Trophoblast cell (in vitro differentiated cells and primary cell): ENCODE measurements around the gene RASSF1.

Experiments
- DNase-seq, 2 donors: peaks; one replicate each; pipeline ENCODE4 v3.0.0-alpha.2; 2016
- H2AFZ ChIP-seq: 2 replicates; pipeline ENCODE4 v1.6.1; 2013; ENCODE audit warnings: low read length, moderate library complexity, mild to moderate bottlenecking; ENCODE audit not compliant: insufficient read depth, poor library complexity
- H2AK5ac ChIP-seq: 2 replicates; pipeline ENCODE4 v1.6.1; 2013; ENCODE audit warnings: mild to moderate bottlenecking, low read length
- H2BK120ac ChIP-seq: 2 replicates; pipeline ENCODE4 v1.6.1; 2013; ENCODE audit warnings: low read length, mild to moderate bottlenecking, moderate library complexity; ENCODE audit not compliant: insufficient read depth, poor library complexity
- H2BK12ac ChIP-seq: 2 replicates; pipeline ENCODE4 v1.6.1; 2013; ENCODE audit warnings: mild to moderate bottlenecking, low read length, moderate library complexity
- H2BK5ac ChIP-seq: 2 replicates; pipeline ENCODE4 v1.6.1; 2013; ENCODE audit warnings: low read length, low read depth, moderate library complexity, mild to moderate bottlenecking; ENCODE audit not compliant: poor library complexity
- H3K14ac ChIP-seq: 2 replicates; pipeline ENCODE4 v1.6.1; 2013; ENCODE audit warnings: mild to moderate bottlenecking, low read length
- H3K18ac ChIP-seq: 2 replicates; pipeline ENCODE4 v1.6.1; 2013; ENCODE audit warnings: mild to moderate bottlenecking, low read length
- H3K23ac ChIP-seq: 2 replicates; pipeline ENCODE4 v1.6.1; 2013; ENCODE audit warnings: low read length
- H3K27ac ChIP-seq: 2 replicates; pipeline ENCODE4 v1.5.1; 2013; ENCODE audit warnings: low read depth, mild to moderate bottlenecking, inconsistent platforms, low read length, moderate library complexity
- H3K27me3 ChIP-seq: 2 replicates; pipeline ENCODE4 v1.6.1; 2013; ENCODE audit warnings: inconsistent platforms, mild to moderate bottlenecking, low read length, moderate library complexity; ENCODE audit not compliant: insufficient read depth
- H3K36me3 ChIP-seq, 2 experiments: 1 replicate in 1 of 2; 2 replicates in 1 of 2; pipeline ENCODE4 v1.6.1; 2013; ENCODE audit warnings: low read length in 2 of 2, mild to moderate bottlenecking in 2 of 2, moderate library complexity in 1 of 2; ENCODE audit not compliant: insufficient read depth in 2 of 2, control insufficient read depth in 1 of 2
- H3K4ac ChIP-seq: 2 replicates; pipeline ENCODE4 v1.6.1; 2013; ENCODE audit warnings: low read depth, mild to moderate bottlenecking, low read length, moderate library complexity
- H3K4me1 ChIP-seq, 2 experiments: 1 replicate in 1 of 2; 2 replicates in 1 of 2; pipeline ENCODE4 v1.6.1; 2013; ENCODE audit warnings: low read length in 2 of 2, mild to moderate bottlenecking in 2 of 2, moderate library complexity in 1 of 2; ENCODE audit not compliant: insufficient read depth in 2 of 2, control insufficient read depth in 1 of 2
- H3K4me2 ChIP-seq: 2 replicates; pipeline ENCODE4 v1.6.1; 2013; ENCODE audit warnings: inconsistent platforms, mild to moderate bottlenecking, low read length, moderate library complexity
- H3K4me3 ChIP-seq: 2 replicates; pipeline ENCODE4 v1.5.1; 2013; ENCODE audit warnings: mild to moderate bottlenecking, low read depth, low read length, inconsistent platforms
- H3K79me1 ChIP-seq: one replicate; pipeline ENCODE4 v1.6.1; 2013; ENCODE audit warnings: low read length
- H3K79me2 ChIP-seq: 2 replicates; pipeline ENCODE4 v1.6.1; 2013; ENCODE audit warnings: low read length, mild to moderate bottlenecking; ENCODE audit not compliant: control insufficient read depth, insufficient read depth, poor library complexity
- H3K9ac ChIP-seq: 2 replicates; pipeline ENCODE4 v1.6.1; 2013; ENCODE audit warnings: mild to moderate bottlenecking, low read length
- H3K9me3 ChIP-seq: 2 replicates; pipeline ENCODE4 v1.6.1; 2013; ENCODE audit warnings: low read depth, mild to moderate bottlenecking, control low read depth, inconsistent platforms, low read length; ENCODE audit not compliant: insufficient read depth
- H4K12ac ChIP-seq: 2 replicates; pipeline ENCODE4 v1.6.1; 2013; ENCODE audit warnings: low read depth, mild to moderate bottlenecking, low read length, moderate library complexity
- H4K8ac ChIP-seq: 2 replicates; pipeline ENCODE4 v1.6.1; 2013; ENCODE audit warnings: low read depth, mild to moderate bottlenecking, low read length, moderate library complexity
- H4K91ac ChIP-seq: one replicate; pipeline ENCODE4 v1.6.1; 2013; ENCODE audit warnings: low read depth, mild to moderate bottlenecking, low read length, moderate library complexity
- WGBS: extraction: QIAGEN DNeasy Blood & Tissue Kit; methylation state at CpG from one replicate; pipeline ENCODE4 v1.1.7; 2013; ENCODE audit warnings: missing lambda C conversion rate; ENCODE audit not compliant: insufficient read length, insufficient coverage; ENCODE audit errors: extremely low coverage; 5-methylcytosine and 5-hydroxymethylcytosine counted together

Gene RASSF1

DNA sequence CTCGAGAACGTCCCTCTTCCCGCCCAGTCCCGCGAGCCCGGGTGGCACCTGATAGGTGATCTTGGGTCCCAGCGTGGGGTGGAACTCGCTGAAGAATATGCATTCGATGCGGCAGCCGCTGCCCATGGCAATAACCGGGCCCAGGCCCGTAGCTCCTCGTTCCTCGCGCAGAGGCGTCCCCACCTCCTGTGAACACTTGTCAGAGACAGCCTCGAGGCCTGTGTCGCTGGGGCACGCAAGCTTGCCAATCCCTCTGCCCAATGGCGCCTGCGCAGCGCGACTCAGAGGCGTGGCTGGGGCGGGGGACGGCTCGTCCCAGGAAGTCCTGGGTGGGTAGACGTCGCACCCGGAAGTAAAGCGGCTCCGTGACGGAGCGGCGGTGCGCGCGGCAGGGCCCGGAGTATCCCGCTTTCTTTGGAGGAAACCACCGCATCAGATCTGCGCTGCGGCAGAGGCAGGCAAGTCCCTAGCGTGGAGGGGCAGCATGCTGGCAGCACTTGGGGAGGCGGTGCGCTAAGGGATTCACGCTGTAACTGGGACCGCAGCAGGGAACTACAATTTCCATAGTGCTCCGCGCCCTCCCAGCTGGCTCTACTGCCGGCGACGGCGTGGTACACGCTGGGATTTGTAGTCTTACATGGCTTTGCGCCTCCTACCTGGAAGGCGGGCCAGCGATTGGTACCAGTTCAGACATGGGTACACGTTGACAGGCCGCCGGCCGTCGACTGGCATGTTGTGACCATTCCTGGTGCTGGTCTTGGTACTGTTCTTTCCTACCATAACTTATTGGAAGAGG lies 10.1 kb upstream of the RASSF1 start, which contains the start of the genes CYB561D2 and NPRL2:
Gene CYB561D2 (plus strand): TSS at position 336 of the 796 bp plus-strand sequence. CDS start 572 bp downstream, outside the sequence.
Gene NPRL2 (minus strand): TSS at position 249 of the 796 bp plus-strand sequence. CDS start 123 bp downstream, at position 126.
- Histone ChIP-seq H3K14ac (peak within 1 kb of the TSS; percentile 63), H3K27me3 (no peaks in the 10 kb centered on the region), H3K79me2 (peaks cover 2% of the 10 kb centered on the region), H2BK120ac (peak within 1 kb of the TSS; percentile 26), H3K4me2 (peak within 1 kb of the TSS; percentile 76), H3K4me3 (peak within 1 kb of the TSS; percentile 90), H3K23ac (no peak within 1 kb of the TSS), H3K36me3 (peaks cover 36 to 41% of the 10 kb centered on the region in 2 experiments), H3K27ac (peak within 1 kb of the TSS; percentile 69), H2BK5ac (peak within 1 kb of the TSS; percentile 75), H4K91ac (peak within 1 kb of the TSS; percentile 84), H2AFZ (peak within 1 kb of the TSS; percentile 72), H3K9ac (peak within 1 kb of the TSS; percentile 65), H3K18ac (peak within 1 kb of the TSS; percentile 78), H4K12ac (peak within 1 kb of the TSS; percentile 50), H3K4me1 (peaks cover 14 to 23% of the 10 kb centered on the region in 2 experiments), H2AK5ac (peak within 1 kb of the TSS; percentile 35), H2BK12ac (no peak within 1 kb of the TSS), H3K4ac (peak within 1 kb of the TSS; percentile 22), H3K79me1 (peaks cover 5% of the 10 kb centered on the region), H3K9me3 (peaks cover 2% of the 10 kb centered on the region), H4K8ac (peak within 1 kb of the TSS; percentile 86)
- DNase-seq, result peak; percentile 98
- no CpG with 5 or more reads among the region's 64 CpGs for WGBS

DNA sequence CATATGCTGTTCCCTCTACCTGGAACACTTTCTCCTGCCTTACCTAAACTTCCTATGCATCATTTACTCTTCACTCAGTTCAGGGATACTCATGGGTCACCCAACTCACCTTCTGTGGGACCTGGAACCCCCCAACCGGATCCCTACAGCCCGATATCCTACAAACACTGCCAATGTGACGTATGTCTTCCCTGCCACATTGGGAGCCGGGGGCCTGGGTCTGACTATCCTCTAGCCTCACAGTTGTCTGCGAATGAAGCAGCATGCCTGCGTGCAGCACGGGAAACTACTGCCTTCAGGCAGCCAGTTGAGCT lies 9.5 kb upstream of the RASSF1 start:
- peaks cover 2% of the 10 kb centered on the region for H3K9me3 ChIP-seq
- H3K27me3 ChIP-seq, result peaks cover under 1% of the 10 kb centered on the region
- peaks cover 17 to 26% of the 10 kb centered on the region in 2 experiments for H3K4me1 ChIP-seq
- peak overlapping the region; percentile 22 for H3K4ac ChIP-seq
- peak overlapping the region; percentile 47 for H2AFZ ChIP-seq
- H4K91ac ChIP-seq, result peak overlapping the region; percentile 22
- H3K18ac ChIP-seq, result peak overlapping the region; percentile 31
- H3K4me3 ChIP-seq, result peak overlapping the region; percentile 90
- peak overlapping the region; percentile 64 for H4K8ac ChIP-seq
- H3K14ac ChIP-seq, result peak overlapping the region; percentile 63
- H3K4me2 ChIP-seq, result peak overlapping the region; percentile 76
- no peak overlapping the region for H3K27ac ChIP-seq
- peaks cover 32 to 35% of the 10 kb centered on the region in 2 experiments for H3K36me3 ChIP-seq
- H3K79me1 ChIP-seq, result peaks cover 5% of the 10 kb centered on the region
- H3K79me2 ChIP-seq, result peaks cover 2% of the 10 kb centered on the region
- H4K12ac ChIP-seq, result peak overlapping the region; percentile 15
- DNase-seq, result no peak
- no peak overlapping the region for H3K23ac ChIP-seq
- no peak overlapping the region for H2BK12ac ChIP-seq
- H3K9ac ChIP-seq, result peak overlapping the region; percentile 61
- WGBS, result no CpG with 5 or more reads among the region's 7 CpGs
- H2AK5ac ChIP-seq, result peak overlapping the region; percentile 35
- no peak overlapping the region for H2BK120ac ChIP-seq
- H2BK5ac ChIP-seq, result no peak overlapping the region

DNA sequence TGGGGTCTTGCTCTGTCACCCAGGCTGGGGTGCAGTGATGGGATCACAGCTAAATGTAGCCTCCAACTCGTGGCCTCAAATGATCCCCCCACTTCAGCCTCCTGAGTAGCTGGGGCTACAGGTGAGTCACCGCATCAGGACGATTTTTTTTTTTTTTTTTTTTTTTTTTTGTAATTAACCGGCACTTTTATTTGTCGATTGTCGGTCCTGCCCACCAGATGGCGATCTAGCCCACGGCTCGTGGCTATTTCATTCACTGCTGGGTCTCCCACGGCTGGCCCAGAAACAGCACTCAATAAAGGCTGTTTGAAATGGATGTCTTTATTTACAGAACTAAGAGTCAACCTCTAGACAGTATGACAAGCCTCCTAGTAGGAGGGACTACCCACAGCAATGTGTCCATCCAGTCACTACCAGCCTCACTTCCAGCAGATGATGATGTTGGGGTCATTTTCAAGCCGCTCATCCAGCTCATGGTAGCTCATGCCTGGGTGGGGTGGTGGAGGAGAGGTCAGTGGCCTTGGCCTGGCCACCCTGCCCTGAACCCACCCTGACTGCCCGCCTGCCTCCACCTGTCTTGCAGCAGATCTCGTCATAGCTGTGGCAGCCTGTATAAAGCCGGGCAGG lies 6.7 kb upstream of the RASSF1 start:
- Histone ChIP-seq H3K23ac (no peak overlapping the region), H3K14ac (no peak overlapping the region), H3K79me1 (peaks cover 5% of the 10 kb centered on the region), H3K4me1 (peaks cover 17 to 26% of the 10 kb centered on the region in 2 experiments), H3K36me3 (peaks cover 12 to 13% of the 10 kb centered on the region in 2 experiments), H2BK12ac (no peak overlapping the region), H3K9me3 (peaks cover 2% of the 10 kb centered on the region), H4K12ac (no peak overlapping the region), H3K4ac (no peak overlapping the region), H3K27ac (no peak overlapping the region), H2BK120ac (no peak overlapping the region), H2AFZ (no peak overlapping the region), H3K9ac (no peak overlapping the region), H4K91ac (no peak overlapping the region), H3K18ac (no peak overlapping the region), H3K4me2 (no peak overlapping the region), H2BK5ac (no peak overlapping the region), H3K27me3 (peaks cover 4% of the 10 kb centered on the region), H2AK5ac (no peak overlapping the region), H3K79me2 (peaks cover 2% of the 10 kb centered on the region), H3K4me3 (no peak overlapping the region), H4K8ac (no peak overlapping the region)
- peak; percentile 36 to 70 for DNase-seq
- WGBS, result no CpG with 5 or more reads among the region's 14 CpGs

DNA sequence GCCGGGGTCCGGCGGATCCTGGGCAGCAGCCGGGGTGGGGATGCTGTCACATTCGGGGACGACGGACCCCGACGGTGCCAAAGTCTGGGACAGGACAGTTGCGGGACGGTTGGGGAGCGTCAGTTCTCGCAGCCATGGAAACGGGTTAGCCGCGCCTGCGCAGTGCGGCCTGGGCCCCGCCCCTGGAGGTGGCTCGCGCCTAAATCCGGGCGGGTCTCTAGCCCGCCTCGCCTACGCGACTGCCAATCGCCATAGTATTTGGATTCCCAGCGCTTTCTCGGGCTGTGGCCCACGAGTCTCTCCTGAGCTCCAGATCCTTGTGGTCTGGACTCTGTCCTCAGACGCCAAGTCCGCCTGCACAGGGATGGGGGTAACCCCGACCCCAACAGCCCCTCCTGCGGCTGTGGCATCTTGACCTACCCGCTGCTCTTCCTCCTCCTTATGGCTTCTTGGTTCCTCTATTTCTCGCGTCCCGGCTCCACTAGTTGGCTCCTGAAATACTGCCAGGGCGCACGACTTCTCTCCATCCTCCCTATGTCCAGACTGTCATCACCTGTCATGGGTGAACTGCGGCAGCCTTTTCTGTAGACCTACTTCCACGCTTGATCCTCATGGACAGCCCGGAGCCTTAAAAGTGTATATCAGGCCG lies 5.1 kb upstream of the RASSF1 start, which contains the start of gene ZMYND10:
Gene ZMYND10 (minus strand): TSS at position 147 of the 649 bp plus-strand sequence. CDS start 153 bp downstream, outside the sequence.
- peaks cover 12 to 13% of the 10 kb centered on the region in 2 experiments for H3K36me3 ChIP-seq
- no peak within 1 kb of the TSS for H2AK5ac ChIP-seq
- no peak within 1 kb of the TSS for H3K27ac ChIP-seq
- peaks cover 14% of the 10 kb centered on the region for H3K27me3 ChIP-seq
- H3K79me1 ChIP-seq, result peaks cover 3% of the 10 kb centered on the region
- H4K12ac ChIP-seq, result no peak within 1 kb of the TSS
- no peak within 1 kb of the TSS for H3K23ac ChIP-seq
- H4K8ac ChIP-seq, result peak within 1 kb of the TSS; percentile 11
- H2BK12ac ChIP-seq, result no peak within 1 kb of the TSS
- DNase-seq, result peak; percentile 82 to 88
- peak within 1 kb of the TSS; percentile 56 for H3K4me3 ChIP-seq
- H3K79me2 ChIP-seq, result peaks cover 2% of the 10 kb centered on the region
- H3K4me1 ChIP-seq, result peaks cover 17 to 22% of the 10 kb centered on the region in 2 experiments
- peak within 1 kb of the TSS; percentile 26 for H3K14ac ChIP-seq
- peak within 1 kb of the TSS; percentile 66 for H3K9ac ChIP-seq
- H3K4me2 ChIP-seq, result peak within 1 kb of the TSS; percentile 82
- no peak within 1 kb of the TSS for H2BK5ac ChIP-seq
- H3K18ac ChIP-seq, result no peak within 1 kb of the TSS
- no peak within 1 kb of the TSS for H2BK120ac ChIP-seq
- H3K9me3 ChIP-seq, result peaks cover 4% of the 10 kb centered on the region
- no CpG with 5 or more reads among the region's 45 CpGs for WGBS
- H4K91ac ChIP-seq, result no peak within 1 kb of the TSS
- peak within 1 kb of the TSS; percentile 28 for H2AFZ ChIP-seq
- H3K4ac ChIP-seq, result no peak within 1 kb of the TSS
